ENCODE results near the gene IKZF2. TPM values are rescaled to one million over a fixed set of nuclear protein-coding genes. Genes with fewer than 3 reads are reported as not detected.

IKZF2 gene
- total and polyA plus RNA-seq, 9 of the 15 experiments (the other 6 are each of a cell fraction or from before 2014, with no cell fraction given): 0.04 to 0.54 (median 0.22) TPM

- intact Hi-C loops (cut with micrococcal nuclease): no loop called here
- ATAC-seq (no peak), FAIRE-seq (no peak), DNase-seq (ENCODE audit: extremely low read depth in 1 of 4, low spot score in 3 of 4) (no peak)
- Histone ChIP-seq H4K20me1 (replicated peaks; ENCODE audit: control insufficient read depth, insufficient read depth, low read length) (no peaks in the 10 kb centered on the region), H3K9me3 (replicated peaks; ENCODE audit: control insufficient read depth, insufficient read depth, low read depth, low read length) (no peaks in the 10 kb centered on the region), H3K79me2 (ENCODE audit: control insufficient read depth, insufficient read depth, low read length) (no peaks in the 10 kb centered on the region), H3K4me3 (no peak overlapping the region), H3K4me1 (replicated peaks in 1 of 2; ENCODE audit: control insufficient read depth in 2 of 2, insufficient read depth in 2 of 2, low read length in 2 of 2) (no peaks in the 10 kb centered on the region), H3K9me1 (ENCODE audit: control insufficient read depth, insufficient read depth, low read length) (no peaks in the 10 kb centered on the region), H3K36me3 (ENCODE audit: control insufficient read depth, insufficient read depth, low read length) (no peaks in the 10 kb centered on the region), H3K4me2 (ENCODE audit: insufficient read depth, low read length) (no peak overlapping the region), H2AFZ (ENCODE audit: low read depth, low read length) (no peak overlapping the region), H3K9ac (ENCODE audit: insufficient read depth in 1 of 2, low read depth in 2 of 2, low read length in 2 of 2) (no peak overlapping the region), H3K27me3 (ENCODE audit: control insufficient read depth in 2 of 2, insufficient read depth in 2 of 2, low read length in 2 of 2) (no peaks in the 10 kb centered on the region), H3K27ac (ENCODE audit: extremely low read depth, low read depth, low read length) (no peak overlapping the region)
- no peak for TF ChIP-seq MNT (conservative IDR thresholded peaks at IDR 0.05)
- ChIA-PET POLR2A (no interaction called here), CTCF (ENCODE audit: low intra/inter-chr PET ratio) (no interaction called here)
- in situ Hi-C loops (cut with MboI): no loop called here
- WGBS (ENCODE audit: insufficient coverage, low coverage, missing lambda C conversion rate): 0% methylated on average over 2 of the region's 2 CpGs
- BruUV-seq (replicated peaks): no TSS peak
These were observed 16.0 kb upstream of the IKZF2 start for GRCh38 chr2:213167271-213167930.

- FAIRE-seq (no peak), DNase-seq (ENCODE audit: extremely low read depth in 1 of 4, low spot score in 3 of 4) (no peak), ATAC-seq (no peak)
- ChIA-PET POLR2A (no interaction called here), CTCF (ENCODE audit: low intra/inter-chr PET ratio) (no interaction called here)
- no peak overlapping the region for H3K4me2 ChIP-seq (ENCODE audit: insufficient read depth, low read length)
- no peak overlapping the region for H3K4me3 ChIP-seq
- no TSS peak for BruUV-seq (replicated peaks)
- H3K9me3 ChIP-seq (replicated peaks; ENCODE audit: control insufficient read depth, insufficient read depth, low read depth, low read length): no peaks in the 10 kb centered on the region
- intact Hi-C loops (cut with micrococcal nuclease) (no loop called here), in situ Hi-C loops (cut with MboI) (no loop called here)
- H3K79me2 ChIP-seq (ENCODE audit: control insufficient read depth, insufficient read depth, low read length): no peaks in the 10 kb centered on the region
- no peak overlapping the region for H3K27ac ChIP-seq (ENCODE audit: extremely low read depth, low read depth, low read length)
- no peaks in the 10 kb centered on the region for H3K27me3 ChIP-seq (ENCODE audit: control insufficient read depth in 2 of 2, insufficient read depth in 2 of 2, low read length in 2 of 2)
- H3K9me1 ChIP-seq (ENCODE audit: control insufficient read depth, insufficient read depth, low read length): no peaks in the 10 kb centered on the region
- no peaks in the 10 kb centered on the region for H3K4me1 ChIP-seq (replicated peaks in 1 of 2; ENCODE audit: control insufficient read depth in 2 of 2, insufficient read depth in 2 of 2, low read length in 2 of 2)
- H4K20me1 ChIP-seq (replicated peaks; ENCODE audit: control insufficient read depth, insufficient read depth, low read length): no peaks in the 10 kb centered on the region
- H3K9ac ChIP-seq (ENCODE audit: insufficient read depth in 1 of 2, low read depth in 2 of 2, low read length in 2 of 2): no peak overlapping the region
- H3K36me3 ChIP-seq (ENCODE audit: control insufficient read depth, insufficient read depth, low read length): no peaks in the 10 kb centered on the region
- no peak overlapping the region for H2AFZ ChIP-seq (ENCODE audit: low read depth, low read length)
- TF ChIP-seq POLR2AphosphoS5 (IDR thresholded peaks at IDR 0.05; ENCODE audit: control insufficient read depth, insufficient read depth, low read depth, low read length) (no peak), NFIC (IDR thresholded peaks at IDR 0.05) (no peak), ZNF143 (CRISPR knock-in tag; IDR thresholded peaks at IDR 0.05) (no peak), MITF (IDR thresholded peaks at IDR 0.05) (no peak), NR1H2 (CRISPR knock-in tag; IDR thresholded peaks at IDR 0.05) (no peak), HNRNPLL (IDR thresholded peaks at IDR 0.05; ENCODE audit: low read depth, low read length, poor library complexity, severe bottlenecking) (no peak), CCNT2 (IDR thresholded peaks at IDR 0.05; ENCODE audit: borderline replicate concordance, extremely low read depth, insufficient read length, low read depth, low read length) (no peak)
These were observed 14.7 kb upstream of the IKZF2 start for GRCh38 chr2:213166109-213166508.
